H1 (cell line): ENCODE results near the gene TRABD2B. TPM values are rescaled to one million over a fixed set of nuclear protein-coding genes. Genes with fewer than 3 reads are reported as not detected.

Experiments used
- CTCF ChIA-PET: fragments of 300-600 bp; sonication (Branson Sonifier 250); formaldehyde crosslinking; loops from one replicate; lab custom pipeline; 2021; ENCODE audit not compliant: partially characterized antibody; lab: Charles Lee
- POLR2A ChIA-PET: fragments of 300-600 bp; sonication (Branson Sonifier 250); formaldehyde crosslinking; loops from one replicate; lab custom pipeline; 2021; ENCODE audit warnings: inconsistent platforms; ENCODE audit not compliant: partially characterized antibody; lab: Charles Lee
- DNase-seq, 2 experiments: peaks; one replicate each; pipeline versions ENCODE4 v3.0.0 to v3.0.0-alpha.2; 2010 to 2022; ENCODE audit warnings: low spot score in 2 of 2, low read depth in 1 of 2, mixed read lengths in 1 of 2
- FAIRE-seq: peaks from 2 replicates; lab custom pipeline; 2011; peaks lifted over from hg19 to GRCh38; lab: Jason Lieb, UNC
- H2AFZ ChIP-seq: 2 replicates; pipeline ENCODE4 v1.8.1; 2012; ENCODE audit warnings: low read length, inconsistent platforms
- H2AK5ac ChIP-seq: 2 replicates; pipeline ENCODE4 v1.6.1; 2013; ENCODE audit warnings: low read depth, low read length
- H2BK120ac ChIP-seq: replicated peaks from 2 replicates; pipeline ENCODE3; 2013; ENCODE audit warnings: low read depth, low read length, inconsistent platforms
- H2BK12ac ChIP-seq: 2 replicates; pipeline ENCODE4 v1.6.1; 2013; ENCODE audit warnings: low read depth, low read length
- H2BK15ac ChIP-seq: 2 replicates; pipeline ENCODE4 v1.6.1; 2013; ENCODE audit warnings: low read length
- H2BK20ac ChIP-seq: 2 replicates; pipeline ENCODE4 v1.6.1; 2013; ENCODE audit warnings: low read length
- H2BK5ac ChIP-seq: 2 replicates; pipeline ENCODE4 v1.6.1; 2013; ENCODE audit warnings: low read depth, low read length
- H3K14ac ChIP-seq: 2 replicates; pipeline ENCODE4 v1.6.1; 2013; ENCODE audit warnings: inconsistent platforms; ENCODE audit not compliant: insufficient read length
- H3K18ac ChIP-seq: 2 replicates; pipeline ENCODE4 v1.6.1; 2013; ENCODE audit warnings: low read length; ENCODE audit errors: extremely low read depth
- H3K23ac ChIP-seq: 2 replicates; pipeline ENCODE4 v1.6.1; 2013; ENCODE audit warnings: inconsistent platforms; ENCODE audit not compliant: insufficient read length
- H3K23me2 ChIP-seq: 2 replicates; pipeline ENCODE4 v1.6.1; 2013; ENCODE audit warnings: low read depth, low read length
- H3K27ac ChIP-seq: 2 replicates; pipeline ENCODE4 v1.6.1; 2011; ENCODE audit warnings: low read depth, low read length, inconsistent platforms
- H3K27me3 ChIP-seq, 4 experiments: replicated peaks in 1 of 4; 1 replicate in 1 of 4; 2 replicates in 3 of 4; pipeline versions ENCODE4 v1.6.1 to v1.8.1; 2011 to 2013; ENCODE audit warnings: low read length in 3 of 4, mild to moderate bottlenecking in 3 of 4, inconsistent platforms in 2 of 4, mixed read lengths in 2 of 4, moderate library complexity in 1 of 4; ENCODE audit not compliant: control insufficient read depth in 3 of 4, insufficient read depth in 3 of 4; ENCODE audit errors: extremely low read depth in 1 of 4
- H3K36me3 ChIP-seq, 4 experiments: 2 replicates each; pipeline versions ENCODE4 v1.6.1 to v1.8.1; 2011 to 2013; ENCODE audit warnings: mild to moderate bottlenecking in 4 of 4, low read length in 3 of 4, moderate library complexity in 2 of 4, control low read depth in 1 of 4, inconsistent platforms in 1 of 4; ENCODE audit not compliant: insufficient read depth in 4 of 4, control insufficient read depth in 2 of 4
- H3K4ac ChIP-seq: replicated peaks from 2 replicates; pipeline ENCODE3; 2013; ENCODE audit warnings: low read length, low read depth, mixed read lengths, inconsistent platforms; ENCODE audit not compliant: insufficient read length
- H3K4me1 ChIP-seq, 4 experiments: replicated peaks in 1 of 4; 1 replicate in 1 of 4; 2 replicates in 3 of 4; pipeline versions ENCODE4 v1.6.1 to v1.8.1; 2011 to 2013; ENCODE audit warnings: low read length in 3 of 4, inconsistent platforms in 2 of 4, mixed read lengths in 1 of 4; ENCODE audit not compliant: insufficient read depth in 4 of 4, control insufficient read depth in 3 of 4
- H3K4me2 ChIP-seq, 2 experiments: 2 replicates each; pipeline versions ENCODE4 v1.6.1 to v1.8.1; 2011 to 2013; ENCODE audit warnings: low read depth in 2 of 2, low read length in 2 of 2, control low read depth in 1 of 2, inconsistent platforms in 1 of 2, mild to moderate bottlenecking in 1 of 2; ENCODE audit not compliant: insufficient read depth in 1 of 2
- H3K4me3 ChIP-seq, 4 experiments: fragments of 200-600, 300-600 bp in 1 of 4; sonication (generic), shearing (Covaris generic), sonication (Bioruptor Twin) in 1 of 4; 2 replicates each; pipeline versions ENCODE4 v1.5.1 to v1.8.1; 2011 to 2016; ENCODE audit warnings: low read length in 4 of 4, low read depth in 3 of 4, control low read depth in 2 of 4, inconsistent platforms in 2 of 4, mild to moderate bottlenecking in 2 of 4, mixed read lengths in 1 of 4, moderate library complexity in 1 of 4; ENCODE audit not compliant: insufficient read depth in 2 of 4; ENCODE audit errors: extremely low read depth in 1 of 4
- H3K56ac ChIP-seq: replicated peaks from 2 replicates; pipeline ENCODE3; 2013; ENCODE audit warnings: low read depth, mild to moderate bottlenecking, mixed read lengths, low read length, inconsistent platforms; ENCODE audit not compliant: insufficient read length
- H3K79me1 ChIP-seq: 2 replicates; pipeline ENCODE4 v1.6.1; 2013; ENCODE audit warnings: low read depth, low read length, control low read depth
- H3K79me2 ChIP-seq, 2 experiments: 2 replicates each; pipeline versions ENCODE4 v1.6.1 to v1.8.1; 2012 to 2013; ENCODE audit warnings: low read length in 2 of 2, mild to moderate bottlenecking in 2 of 2, inconsistent platforms in 1 of 2; ENCODE audit not compliant: insufficient read depth in 2 of 2, control insufficient read depth in 1 of 2
- H3K9ac ChIP-seq, 4 experiments: replicated peaks in 1 of 4; 1 replicate in 1 of 4; 2 replicates in 3 of 4; pipeline versions ENCODE4 v1.6.1 to v1.8.1; 2011 to 2013; ENCODE audit warnings: low read depth in 3 of 4, low read length in 3 of 4, control low read depth in 2 of 4, mild to moderate bottlenecking in 2 of 4, moderate library complexity in 2 of 4, inconsistent platforms in 1 of 4; ENCODE audit errors: extremely low read depth in 1 of 4
- H3K9me3 ChIP-seq, 2 experiments: 2 replicates each; pipeline versions ENCODE4 v1.6.1 to v1.8.1; 2012 to 2013; ENCODE audit warnings: mild to moderate bottlenecking in 2 of 2, moderate library complexity in 2 of 2, control low read depth in 1 of 2, inconsistent platforms in 1 of 2, low read depth in 1 of 2, low read length in 1 of 2, mixed read lengths in 1 of 2; ENCODE audit not compliant: insufficient read depth in 2 of 2
- H4K20me1 ChIP-seq, 2 experiments: replicated peaks in 1 of 2; 2 replicates each; pipeline versions ENCODE3 to v1.8.1; 2011 to 2013; ENCODE audit warnings: inconsistent platforms in 2 of 2, low read length in 2 of 2, mild to moderate bottlenecking in 1 of 2; ENCODE audit not compliant: insufficient read depth in 2 of 2, control insufficient read depth in 1 of 2
- H4K5ac ChIP-seq: 2 replicates; pipeline ENCODE4 v1.6.1; 2013; ENCODE audit warnings: low read length, low read depth, mixed read lengths, inconsistent platforms; ENCODE audit not compliant: insufficient read length
- H4K8ac ChIP-seq: 2 replicates; pipeline ENCODE4 v1.8.0; 2013; ENCODE audit warnings: mild to moderate bottlenecking, moderate library complexity, low read length, inconsistent platforms; ENCODE audit not compliant: insufficient read depth; ENCODE audit errors: extremely low read depth
- H4K91ac ChIP-seq: replicated peaks from 2 replicates; pipeline ENCODE3; 2013; ENCODE audit warnings: low read length, mixed read lengths, inconsistent platforms; ENCODE audit not compliant: insufficient read length
- ASH2L ChIP-seq: fragments of 200-600, 300-600 bp; sonication (generic); IDR thresholded peaks from one replicate; pipeline ENCODE4 v1.7.1; 2017; ENCODE audit warnings: low read length
- BCL11A ChIP-seq, 2 experiments: IDR thresholded peaks; one replicate each; pipeline ENCODE4 v1.6.1; 2011; ENCODE audit warnings: low read depth in 2 of 2, low read length in 2 of 2, mild to moderate bottlenecking in 2 of 2
- EP300 ChIP-seq, 2 experiments: IDR thresholded peaks; 1 replicate in 1 of 2; 2 replicates in 1 of 2; pipeline ENCODE4 v1.6.1; 2011 to 2012; ENCODE audit warnings: low read depth in 2 of 2, low read length in 2 of 2, mild to moderate bottlenecking in 2 of 2, borderline replicate concordance in 1 of 2, inconsistent platforms in 1 of 2, moderate library complexity in 1 of 2
- EZH2 ChIP-seq: fragments of 200-600 bp; sonication (generic); IDR thresholded peaks from 2 replicates; pipeline ENCODE4 v1.7.1; 2012; ENCODE audit warnings: low read depth, mild to moderate bottlenecking, moderate library complexity, low read length, inconsistent platforms; ENCODE audit not compliant: severe bottlenecking
- GTF2F1 ChIP-seq: IDR thresholded peaks from 2 replicates; pipeline ENCODE4 v1.6.1; 2012; ENCODE audit warnings: low read depth, low read length, improper control_type of control experiment, borderline replicate concordance
- KDM1A ChIP-seq: fragments of 200-600, 300-600 bp; sonication (generic); IDR thresholded peaks from 2 replicates; pipeline ENCODE4 v1.7.1; 2016; ENCODE audit warnings: mild to moderate bottlenecking, low read length, borderline replicate concordance
- RBBP5 ChIP-seq: IDR thresholded peaks from 2 replicates; pipeline ENCODE4 v1.7.1; 2012; ENCODE audit warnings: low read depth, mild to moderate bottlenecking, inconsistent platforms, low read length, moderate library complexity, borderline replicate concordance
- ZNF274 ChIP-seq: IDR thresholded peaks from 2 replicates; pipeline ENCODE4 v1.7.0; 2012; ENCODE audit warnings: low read length, borderline replicate concordance; ENCODE audit errors: extremely low read depth
- WGBS, 2 experiments: shearing (Covaris generic) in 1 of 2; methylation state at CpG; one replicate each; pipeline versions ENCODE4 v1.1.6 to v1.1.7; 2013 to 2015; ENCODE audit warnings: low lambda C conversion rate in 2 of 2, mixed read lengths in 2 of 2, inconsistent platforms in 1 of 2, low coverage in 1 of 2, missing lambda C conversion rate in 1 of 2; ENCODE audit not compliant: insufficient replicate concordance in 2 of 2, insufficient coverage in 1 of 2, insufficient read length in 1 of 2; ENCODE audit errors: extremely low coverage in 1 of 2, missing lambda C conversion rate in 1 of 2; 5-methylcytosine and 5-hydroxymethylcytosine counted together
- polyA plus RNA-seq, 7 experiments: library from polyadenylated mRNA; depleted of rRNA in 3 of 7; stranded (reverse) in 5 of 7; unstranded in 2 of 7; fragments of >200 nt in 5 of 7; fragments of 200-250 nt in 2 of 7; gene quantifications; 1 replicate in 5 of 7; 2 replicates in 1 of 7; 4 replicates in 1 of 7; pipeline versions ENCODE4 v1.2.1 to v1.2.3, GENCODE V29; 2011 to 2013; ENCODE audit warnings: missing spikeins in 2 of 7, mixed read lengths in 2 of 7
- total RNA-seq: library from RNA; stranded (reverse); fragmentation: NEBNext Ultra II Directional; extraction: Animal tissue kit (Norgen Biotek cat#: 25700); gene quantifications from 2 replicates; pipeline ENCODE4 v1.2.1, GENCODE V29; 2021

Gene TRABD2B
- total and polyA plus RNA-seq, 2 of the 8 experiments (the other 6 are each of a cell fraction or from before 2014, with no cell fraction given): 0.95 to 3.4 TPM

GRCh38 chr1:47837056-47837830, 159.9 kb downstream of the TRABD2B start:
- H4K91ac ChIP-seq: no peak overlapping the region
- H2BK15ac ChIP-seq: no peak overlapping the region
- H2BK120ac ChIP-seq: no peak overlapping the region
- H2AK5ac ChIP-seq: no peak overlapping the region
- no peaks in the 10 kb centered on the region; a peak in 2 of 4 replicates for H3K9me3 ChIP-seq
- TF ChIP-seq ZNF274 (no peak), ASH2L (no peak), EP300 (IDR thresholded peaks at IDR 0.05; ENCODE audit: borderline replicate concordance in 1 of 2, low read depth in 2 of 2, low read length in 2 of 2) (no peak), EZH2 (no peak), BCL11A (IDR thresholded peaks at IDR 0.05; ENCODE audit: low read depth in 2 of 2, low read length in 2 of 2) (no peak), GTF2F1 (no peak), KDM1A (no peak), RBBP5 (no peak)
- TF ChIP-seq, all 59 proteins: peak for 0
- no peaks in the 10 kb centered on the region for H3K23me2 ChIP-seq
- no peak overlapping the region for H3K56ac ChIP-seq
- H2BK20ac ChIP-seq: no peak overlapping the region
- H3K79me2 ChIP-seq: no peaks in the 10 kb centered on the region
- no peak overlapping the region; the same call in 1 of the 2 replicates for H4K8ac ChIP-seq
- peaks cover 0 to 4% (median 0%) of the 10 kb centered on the region in 4 experiments; a peak in 1 of 7 replicates for H3K27me3 ChIP-seq
- H3K36me3 ChIP-seq: no peaks in the 10 kb centered on the region
- no peak overlapping the region for H3K4me3 ChIP-seq
- no peak overlapping the region for H3K23ac ChIP-seq
- no peak overlapping the region for H3K14ac ChIP-seq
- no peaks in the 10 kb centered on the region for H4K20me1 ChIP-seq
- H3K4me2 ChIP-seq: no peak overlapping the region
- no peaks in the 10 kb centered on the region for H3K79me1 ChIP-seq
- WGBS, 2 experiments: 94% methylated on average over 13 of the region's 13 CpGs; no CpG with 5 or more reads in 1 of the 2 experiments
- ChIA-PET CTCF (no interaction called here), POLR2A (no interaction called here)
- no peak overlapping the region for H3K4ac ChIP-seq
- no peak overlapping the region for H4K5ac ChIP-seq
- no peak overlapping the region for H3K27ac ChIP-seq
- no peak overlapping the region for H2BK5ac ChIP-seq
- no peak overlapping the region for H3K18ac ChIP-seq
- H3K4me1 ChIP-seq: peaks cover 0 to 10% (median 2%) of the 10 kb centered on the region in 4 experiments; a peak in 6 of 7 replicates
- no peak overlapping the region for H3K9ac ChIP-seq
- no peak for DNase-seq
- H2BK12ac ChIP-seq: no peak overlapping the region
- H2AFZ ChIP-seq: no peak overlapping the region
- no peak for FAIRE-seq
